Activated T-cell treated with anti-CD3 and anti-CD28 coated beads, Interleukin-2, amount 50 U/mL, for 4 hours (primary cell): ENCODE measurements around the gene CYBA. TPM values are rescaled to one million over a fixed set of nuclear protein-coding genes. Genes with fewer than 3 reads are reported as not detected.
A peak's percentile ranks its signal among the peaks of the same experiment; 100 is the strongest.

ENCODE experiments used
- ATAC-seq, 2 donors: fragments of 200-7000 bp; cut with Tn5 transposase; one replicate each; pipeline ENCODE4 v1.10.0; 2021
- DNase-seq: peaks from one replicate; pipeline ENCODE4 v3.0.0-alpha.2; 2020
- H3K27me3 Mint-ChIP-seq: one replicate; pipeline ENCODE4 v1.8.0; 2021; ENCODE audit warnings: low read depth, mixed read lengths
- H3K36me3 Mint-ChIP-seq: one replicate; pipeline ENCODE4 v1.8.0; 2022; ENCODE audit warnings: mixed read lengths; ENCODE audit not compliant: insufficient read depth
- H3K4me1 Mint-ChIP-seq: one replicate; pipeline ENCODE4 v1.8.0; 2021; ENCODE audit warnings: low read depth, mixed read lengths
- H3K4me3 Mint-ChIP-seq: one replicate; pipeline ENCODE4 v1.8.0; 2021; ENCODE audit warnings: mild to moderate bottlenecking, moderate library complexity, mixed read lengths
- H3K9me3 Mint-ChIP-seq: one replicate; pipeline ENCODE4 v1.8.0; 2021; ENCODE audit warnings: mixed read lengths
- total RNA-seq, 3 donors: library from RNA; stranded (reverse); gene quantifications; one replicate each; pipeline ENCODE4 v1.2.1, GENCODE V29; 2021

CYBA gene
- total RNA-seq, 3 donors from 2014 or later = 110 to 147 (median 117) TPM

DNA sequence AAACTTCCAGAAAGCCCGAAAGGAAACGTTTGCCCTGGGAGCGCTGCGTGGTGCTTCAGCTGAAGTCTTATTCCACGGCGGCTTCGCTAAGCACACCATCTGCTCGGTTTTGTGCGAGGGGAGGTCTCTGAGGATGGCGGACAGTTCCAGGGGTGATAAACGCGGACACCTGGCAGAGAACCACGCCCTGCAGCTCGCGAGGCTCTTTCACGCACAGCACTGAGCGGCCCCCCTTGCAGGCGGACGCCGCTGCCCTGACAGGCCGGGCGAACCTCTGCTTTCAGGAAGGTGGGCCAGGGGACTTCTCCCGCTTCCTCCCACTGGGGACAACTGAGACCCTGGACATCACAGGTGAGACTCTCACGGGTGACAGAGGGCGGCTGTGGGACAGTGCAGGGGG lies 8.3 kb upstream of the CYBA start:
- peaks cover 6% of the 10 kb centered on the region for H3K36me3 Mint-ChIP-seq
- H3K4me1 Mint-ChIP-seq = peaks cover 14% of the 10 kb centered on the region
- H3K4me3 Mint-ChIP-seq = no peak overlapping the region
- no peaks in the 10 kb centered on the region for H3K9me3 Mint-ChIP-seq
- no peak for ATAC-seq
- no peak for DNase-seq
- H3K27me3 Mint-ChIP-seq = no peaks in the 10 kb centered on the region

DNA sequence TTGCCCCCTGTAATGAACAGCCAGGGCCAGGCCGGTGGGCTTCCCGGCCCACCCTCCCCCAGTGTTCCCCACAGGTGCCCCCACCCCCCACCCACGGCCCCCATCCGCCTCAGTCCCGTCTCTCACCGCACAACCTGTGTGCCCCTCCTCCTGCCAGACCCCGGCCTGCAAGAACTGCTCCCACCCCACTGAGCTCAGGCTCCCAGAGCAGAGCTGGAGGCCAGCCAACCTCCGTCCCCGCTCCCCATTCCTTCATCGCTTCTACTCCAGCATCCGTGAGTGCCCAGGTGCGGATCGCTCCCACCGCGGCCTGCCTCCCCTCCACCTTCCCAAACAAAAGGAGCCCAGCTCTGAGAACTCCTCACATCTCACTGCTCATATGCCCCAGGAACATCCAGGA lies 7.9 kb upstream of the CYBA start:
- Mint-ChIP-seq H3K27me3 (no peaks in the 10 kb centered on the region), H3K36me3 (peaks cover 6% of the 10 kb centered on the region), H3K4me1 (peaks cover 11% of the 10 kb centered on the region), H3K4me3 (no peak overlapping the region), H3K9me3 (no peaks in the 10 kb centered on the region)
- ATAC-seq (no peak), DNase-seq (no peak)

DNA sequence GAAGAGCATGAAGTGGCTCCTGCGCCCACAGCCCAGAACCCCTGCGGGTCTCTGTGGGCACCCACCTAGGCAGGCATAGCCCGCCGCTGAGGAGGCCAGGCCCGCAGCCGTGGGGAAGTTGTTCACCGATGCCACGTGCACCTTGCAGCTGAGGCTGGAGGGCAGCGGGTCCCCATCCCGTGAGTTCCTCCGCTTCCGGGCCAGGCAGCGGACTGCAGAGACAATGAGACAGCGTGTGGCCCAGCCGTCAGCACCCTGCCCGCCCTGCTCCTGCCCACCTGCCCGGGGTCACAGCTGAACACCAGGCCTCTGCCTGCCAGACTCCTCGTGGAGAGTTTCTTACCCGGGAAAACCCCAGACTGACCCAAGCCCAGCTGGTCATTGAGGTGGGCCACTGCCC lies 6.5 kb upstream of the CYBA start:
- Mint-ChIP-seq H3K9me3 (no peaks in the 10 kb centered on the region), H3K4me1 (peaks cover 9% of the 10 kb centered on the region), H3K36me3 (peaks cover 6% of the 10 kb centered on the region), H3K4me3 (no peak overlapping the region), H3K27me3 (no peaks in the 10 kb centered on the region)
- ATAC-seq = no peak
- no peak for DNase-seq

- Mint-ChIP-seq H3K9me3 (no peaks in the 10 kb centered on the region), H3K27me3 (no peaks in the 10 kb centered on the region), H3K36me3 (peaks cover 6% of the 10 kb centered on the region), H3K4me3 (no peak overlapping the region), H3K4me1 (peaks cover 7% of the 10 kb centered on the region)
- DNase-seq = no peak
- ATAC-seq = no peak
These were observed 5.6 kb upstream of the CYBA start for GRCh38 chr16:88656291-88656980.

GRCh38 chr16:88655733-88656281 lies 5.0 kb upstream of the CYBA start:
- Mint-ChIP-seq H3K4me3 (no peak overlapping the region), H3K9me3 (no peaks in the 10 kb centered on the region), H3K4me1 (peaks cover 7% of the 10 kb centered on the region), H3K27me3 (no peaks in the 10 kb centered on the region), H3K36me3 (peaks cover 6% of the 10 kb centered on the region)
- no peak for DNase-seq
- ATAC-seq = no peak

DNA sequence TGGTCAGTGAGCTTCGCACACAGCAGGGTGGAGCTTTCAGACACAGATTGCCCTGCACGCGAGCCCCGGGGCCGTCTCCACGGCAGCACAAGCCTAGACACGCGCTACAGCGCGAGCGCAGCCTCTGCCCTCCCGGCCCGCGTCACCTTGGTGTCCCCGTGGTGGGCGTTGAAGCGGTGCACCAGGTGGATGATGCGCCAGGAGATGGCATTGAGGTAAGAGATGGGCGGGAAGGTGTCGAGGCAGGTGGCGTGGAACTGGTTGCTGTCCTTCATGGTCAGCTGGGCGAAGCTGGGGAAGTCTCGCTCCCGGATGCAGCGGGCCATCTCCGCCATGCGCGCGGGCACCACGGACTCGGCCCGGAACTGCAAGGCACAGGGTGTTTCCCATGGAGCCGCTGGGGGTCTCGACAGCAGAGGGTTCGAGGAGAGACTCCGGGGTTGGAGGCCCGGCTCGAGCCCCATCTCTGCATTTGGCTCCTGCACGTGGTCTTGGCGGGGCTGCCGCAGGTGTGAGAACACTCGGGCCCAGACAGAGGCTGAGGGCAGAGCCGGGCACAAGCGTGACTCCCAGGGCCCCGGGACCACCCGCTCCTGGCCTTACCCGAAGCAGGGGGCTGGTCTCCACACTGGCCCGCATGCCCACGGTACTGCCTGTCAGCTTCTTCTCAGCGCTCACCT lies 4.3 kb upstream of the CYBA start:
- Mint-ChIP-seq H3K4me1 (peaks cover 8% of the 10 kb centered on the region), H3K36me3 (peaks cover 5% of the 10 kb centered on the region), H3K4me3 (no peak overlapping the region), H3K9me3 (no peaks in the 10 kb centered on the region), H3K27me3 (no peaks in the 10 kb centered on the region)
- ATAC-seq (no peak), DNase-seq (no peak)

- no peak for DNase-seq
- Mint-ChIP-seq H3K27me3 (no peaks in the 10 kb centered on the region), H3K4me3 (no peak overlapping the region), H3K36me3 (peaks cover 3% of the 10 kb centered on the region), H3K9me3 (no peaks in the 10 kb centered on the region), H3K4me1 (peaks cover 14% of the 10 kb centered on the region)
- no peak for ATAC-seq
These were observed 3.7 kb upstream of the CYBA start for GRCh38 chr16:88654363-88655052.

DNA sequence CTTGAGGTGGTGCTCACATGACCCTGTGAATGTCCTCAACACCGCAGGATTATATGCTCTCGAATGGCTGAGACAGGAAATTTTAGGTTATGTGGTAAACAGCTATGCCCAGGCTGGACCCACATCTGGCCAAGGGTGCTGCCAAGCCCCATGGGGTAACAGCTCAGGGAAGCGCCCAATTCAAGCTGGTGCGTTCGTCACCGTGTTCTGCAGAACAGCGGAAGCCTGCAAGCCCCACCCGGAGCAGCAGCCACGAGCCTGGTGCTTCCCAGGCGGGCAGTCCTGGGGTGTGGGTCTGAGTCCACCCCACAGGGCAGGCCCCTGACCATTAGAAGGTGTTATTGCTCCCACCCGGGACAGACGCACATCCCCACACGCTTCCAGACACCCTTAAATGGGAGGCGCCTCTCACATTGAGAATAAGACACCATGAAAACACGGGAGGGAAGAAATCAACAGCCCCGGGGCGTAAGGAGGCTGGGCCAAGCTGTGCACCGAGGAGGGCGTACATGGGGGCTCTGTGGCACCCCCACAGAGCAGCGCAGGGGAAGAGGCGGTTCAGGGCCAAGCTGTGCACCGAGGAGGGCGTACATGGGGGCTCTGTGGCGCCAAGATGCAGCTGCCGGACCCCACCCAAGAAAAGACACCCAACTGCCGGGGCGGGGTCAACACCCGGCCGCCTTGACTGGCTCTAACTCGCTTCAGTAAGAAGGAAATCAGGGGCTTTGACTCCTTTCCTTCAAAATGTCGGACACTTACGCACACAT lies 2.9 kb upstream of the CYBA start:
- DNase-seq (no peak), ATAC-seq (no peak)
- peaks cover 3% of the 10 kb centered on the region for H3K36me3 Mint-ChIP-seq
- H3K4me3 Mint-ChIP-seq = no peak overlapping the region
- no peaks in the 10 kb centered on the region for H3K9me3 Mint-ChIP-seq
- H3K27me3 Mint-ChIP-seq = no peaks in the 10 kb centered on the region
- H3K4me1 Mint-ChIP-seq = peaks cover 19% of the 10 kb centered on the region

GRCh38 chr16:88653101-88653500 lies 2.2 kb upstream of the CYBA start:
- Mint-ChIP-seq H3K36me3 (peaks cover 3% of the 10 kb centered on the region), H3K4me3 (no peak overlapping the region), H3K4me1 (peaks cover 19% of the 10 kb centered on the region), H3K27me3 (no peaks in the 10 kb centered on the region), H3K9me3 (no peaks in the 10 kb centered on the region)
- no peak for ATAC-seq
- no peak for DNase-seq

- Mint-ChIP-seq H3K4me3 (no peak overlapping the region), H3K4me1 (peaks cover 19% of the 10 kb centered on the region), H3K9me3 (no peaks in the 10 kb centered on the region), H3K27me3 (no peaks in the 10 kb centered on the region), H3K36me3 (peaks cover 3% of the 10 kb centered on the region)
- no peak for ATAC-seq
- DNase-seq = no peak
These were observed 1.9 kb upstream of the CYBA start for GRCh38 chr16:88652762-88653063.

DNA sequence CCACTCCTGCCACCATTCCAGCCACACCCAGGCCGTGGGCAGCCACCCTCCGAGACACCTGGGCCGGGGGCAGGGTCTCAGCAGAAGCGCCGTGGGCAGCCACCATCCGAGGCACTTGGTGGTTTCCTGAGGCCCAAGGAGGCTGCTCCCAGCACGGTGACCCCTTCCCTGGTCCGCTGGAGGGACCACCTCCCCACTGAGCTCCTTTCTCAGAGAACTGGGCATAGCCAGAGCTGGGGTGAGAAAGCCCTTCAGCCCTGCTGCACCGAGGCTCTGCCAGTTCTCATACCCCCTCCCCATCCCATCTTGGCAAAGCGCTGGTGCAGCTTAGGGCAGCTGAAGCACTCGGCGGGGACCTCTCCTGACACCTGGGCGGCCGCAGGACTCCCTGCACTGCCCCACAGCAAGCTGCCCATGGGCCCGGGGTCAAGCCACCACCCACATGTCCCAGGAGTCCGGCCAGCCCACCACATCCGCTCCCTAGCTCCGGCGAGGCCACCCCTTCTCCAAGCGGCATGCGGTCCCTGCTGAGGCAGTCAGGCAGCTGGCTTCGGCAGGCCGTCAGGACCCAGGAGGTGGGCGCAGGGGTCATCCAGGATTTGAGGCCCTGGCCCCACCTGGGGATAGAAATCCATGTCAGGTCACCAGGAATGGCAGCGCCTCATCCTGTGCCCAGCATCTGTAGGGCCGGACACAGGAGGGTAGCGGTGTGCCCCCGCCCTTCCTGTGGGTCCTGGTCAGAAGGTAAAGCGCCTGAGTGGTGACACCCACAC lies 1.3 kb upstream of the CYBA start:
- H3K36me3 Mint-ChIP-seq = peaks cover 3% of the 10 kb centered on the region
- peaks cover 19% of the 10 kb centered on the region for H3K4me1 Mint-ChIP-seq
- ATAC-seq (no peak), DNase-seq (no peak)
- H3K27me3 Mint-ChIP-seq = no peaks in the 10 kb centered on the region
- H3K9me3 Mint-ChIP-seq = no peaks in the 10 kb centered on the region
- no peak overlapping the region for H3K4me3 Mint-ChIP-seq

DNA sequence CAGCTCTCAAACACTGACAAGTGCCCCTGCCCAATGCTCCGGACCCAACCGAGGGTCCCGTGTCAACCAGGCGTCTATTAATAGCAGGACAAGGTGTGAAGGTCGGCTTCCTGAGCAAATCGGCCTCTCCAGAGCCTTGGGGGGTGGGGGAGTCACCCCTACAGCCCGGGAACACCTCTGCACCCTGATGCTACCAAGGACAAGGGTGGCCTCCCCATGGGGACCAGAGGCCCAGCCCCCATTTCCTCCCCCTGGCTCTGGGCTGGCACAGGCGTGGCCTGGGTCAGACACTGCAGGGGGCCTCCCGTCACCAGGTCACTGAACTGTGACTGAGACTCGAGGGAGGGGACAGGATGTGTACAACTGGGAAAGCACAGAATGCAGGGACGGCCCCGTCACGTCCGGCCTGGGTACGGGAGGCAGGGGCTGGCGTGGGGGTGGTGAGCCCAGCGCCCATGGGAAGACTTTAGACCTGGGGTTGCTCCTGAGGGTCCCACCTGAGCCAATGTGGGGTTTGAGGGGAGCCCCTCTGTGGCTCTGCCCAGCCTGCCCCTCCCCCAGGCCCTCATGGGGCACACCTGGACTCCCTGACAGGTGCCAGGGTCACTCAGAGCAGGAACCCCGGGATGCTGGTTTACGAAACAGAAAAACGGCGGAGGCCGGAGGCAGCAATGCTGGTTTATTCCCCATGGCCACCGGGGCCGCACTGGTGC lies 579 bp upstream of the CYBA start:
- H3K4me3 Mint-ChIP-seq = peak overlapping the region; percentile 90
- H3K27me3 Mint-ChIP-seq = no peaks in the 10 kb centered on the region
- peaks cover 3% of the 10 kb centered on the region for H3K36me3 Mint-ChIP-seq
- H3K4me1 Mint-ChIP-seq = peaks cover 19% of the 10 kb centered on the region
- ATAC-seq (peak; percentile 77 to 80), DNase-seq (peak; percentile 45)
- no peaks in the 10 kb centered on the region for H3K9me3 Mint-ChIP-seq
